Stimulated activated CD8-positive, alpha-beta memory T cell treated with anti-CD3 and anti-CD28 coated beads, Interleukin-12 subunit alpha, Interleukin-12 subunit beta, amount 100 ng/mL, for 24 hours (primary cell): ENCODE measurements around the gene CD37.
A peak's percentile ranks its signal among the peaks of the same experiment; 100 is the strongest.
"Not testable (repeated sequence)": the region's sequence is repeated elsewhere in the genome, so short reads cannot be mapped to it uniquely, and the experiment has no call there.

Experiments
- DNase-seq: peaks from one replicate; pipeline ENCODE4 v3.0.0-alpha.2; 2020; ENCODE audit errors: extremely low read depth

CD37 gene

DNA sequence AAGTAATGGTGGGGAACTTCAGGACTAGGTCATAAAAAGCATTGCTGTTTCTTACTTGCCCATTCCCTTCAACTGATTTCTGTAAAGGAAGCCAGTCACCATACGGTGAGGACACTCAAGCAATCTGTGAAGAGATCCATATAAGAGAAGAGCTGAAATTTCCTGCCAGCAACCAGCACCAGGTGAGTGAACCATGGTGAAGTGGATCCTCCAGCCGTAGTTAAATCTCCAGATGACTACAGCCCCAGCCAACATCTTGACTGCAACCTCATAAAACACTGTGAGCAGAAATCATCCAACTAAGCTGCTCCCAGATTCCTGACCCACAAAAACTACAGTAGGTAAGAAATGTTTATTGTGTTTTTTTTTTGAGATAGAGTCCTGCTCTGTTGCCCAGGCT is 6.5 kb upstream of the CD37 start:
- no peak for DNase-seq

DNA sequence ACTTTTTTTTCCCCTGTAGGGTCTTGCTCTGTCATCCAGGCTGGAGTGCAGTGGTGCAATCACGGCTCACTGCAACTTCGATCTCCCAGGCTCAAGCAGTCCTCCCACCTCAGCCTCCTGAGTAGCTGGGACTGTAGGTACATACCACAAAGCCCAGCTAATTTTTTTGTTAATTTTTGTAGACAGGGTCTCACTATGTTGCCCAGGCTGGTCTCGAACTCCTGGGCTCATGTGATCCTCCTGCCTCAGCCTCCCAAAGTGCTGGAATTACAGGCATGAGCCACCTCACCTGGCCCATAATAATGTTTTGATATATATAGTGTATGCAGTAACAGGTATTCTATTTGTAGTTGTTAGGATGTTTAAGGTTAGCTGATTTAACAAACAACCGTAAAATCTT is 4.0 kb upstream of the CD37 start:
- DNase-seq = not testable (repeated sequence)

DNA sequence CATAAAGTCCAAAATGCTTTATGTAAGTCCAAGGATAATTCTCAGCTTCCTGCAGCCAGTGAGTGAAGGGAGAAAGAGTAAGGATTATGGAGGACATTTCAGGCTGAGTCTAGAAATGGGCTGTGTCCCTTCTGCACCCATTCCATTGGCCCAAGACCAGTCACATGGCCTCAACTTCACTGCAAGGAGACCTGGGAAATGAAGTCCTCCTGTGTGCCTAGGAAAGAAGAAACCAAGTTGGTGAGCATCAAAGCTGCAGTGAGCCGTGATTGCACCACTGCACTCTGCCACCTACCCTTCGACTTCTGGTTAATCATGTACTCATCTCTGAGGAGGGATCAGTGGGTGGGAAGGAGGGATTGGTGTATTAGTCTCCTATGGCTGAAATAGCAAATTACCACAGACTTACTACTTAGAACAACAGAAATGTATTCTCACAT is 3.6 kb upstream of the CD37 start:
- no peak for DNase-seq

DNA sequence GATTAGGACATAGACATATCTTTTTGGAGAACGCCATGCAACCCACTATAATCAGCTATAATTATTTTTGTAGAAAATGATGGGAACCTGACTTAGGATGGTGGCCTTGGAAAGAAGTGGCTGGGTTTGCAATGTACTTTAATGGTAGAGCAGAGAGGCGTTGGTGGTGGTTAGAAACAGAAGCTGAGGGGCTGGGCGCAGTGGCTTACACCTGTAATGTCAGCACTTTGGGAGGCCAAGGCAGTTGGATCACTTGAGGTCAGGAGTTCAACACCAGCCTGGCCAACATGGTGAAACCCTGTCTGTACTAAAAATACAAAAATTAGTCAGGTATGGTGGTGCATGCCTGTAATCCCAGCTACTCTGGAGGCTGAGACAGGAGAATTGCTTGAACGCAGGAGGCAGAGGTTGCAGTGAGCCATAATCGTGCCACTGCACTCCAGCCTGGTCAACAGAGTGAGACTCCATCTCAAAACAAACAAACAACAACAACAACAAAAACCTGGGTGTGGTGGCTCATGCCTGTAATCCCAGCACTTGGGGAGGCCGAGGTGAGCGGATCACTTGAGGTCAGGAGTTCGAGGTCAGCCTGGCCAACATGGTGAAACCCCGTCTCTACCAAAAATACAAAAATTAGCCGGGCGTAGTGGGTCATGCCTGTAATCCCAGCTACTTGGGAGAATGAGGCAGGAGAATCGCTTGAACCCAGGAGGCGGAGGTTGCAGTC is 2.4 kb upstream of the CD37 start:
- DNase-seq = not testable (repeated sequence)

DNA sequence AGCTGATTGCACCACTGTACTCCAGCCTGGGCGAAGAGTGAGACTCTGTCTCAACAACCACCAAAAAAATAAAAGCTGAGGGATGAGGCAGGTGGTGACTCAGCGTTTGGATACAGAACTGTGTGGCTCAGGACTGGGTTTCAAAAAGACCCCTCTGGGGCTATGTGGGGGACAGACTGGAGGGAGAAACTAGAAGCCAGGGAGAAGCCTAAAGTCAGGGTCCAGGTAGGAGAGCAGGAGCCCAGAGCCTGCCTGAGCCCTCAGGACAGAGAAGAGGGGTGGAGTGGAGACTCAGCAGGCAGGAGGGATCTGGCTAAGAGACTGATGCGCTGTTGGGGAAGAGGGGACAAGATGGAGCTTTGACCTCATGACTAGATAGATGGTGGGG is 1.8 kb upstream of the CD37 start:
- no peak for DNase-seq

DNA sequence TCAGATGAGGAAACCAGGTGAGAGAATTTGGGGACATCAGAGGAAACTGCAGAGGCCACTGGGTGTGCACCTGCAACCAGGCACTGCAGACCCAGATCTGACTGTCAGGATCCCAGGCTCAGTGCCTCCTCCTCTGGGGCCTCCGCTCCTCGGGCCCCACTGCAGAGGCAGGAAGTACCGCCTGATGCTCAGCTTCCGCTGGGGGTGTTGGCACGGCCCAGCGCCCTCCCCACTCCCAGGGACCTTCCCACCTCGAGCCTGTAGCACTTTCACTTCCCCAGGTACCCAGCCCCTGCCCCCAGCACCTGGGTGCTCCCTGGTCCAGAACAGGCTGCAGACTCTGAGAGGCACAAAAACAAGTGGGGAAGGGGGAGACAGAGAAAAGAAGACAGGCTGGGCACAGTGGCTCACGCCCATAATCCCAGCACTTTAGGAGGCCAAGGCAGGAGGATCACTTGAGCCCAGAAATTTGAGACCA is 1.4 kb upstream of the CD37 start:
- DNase-seq = peak; percentile 37

DNA sequence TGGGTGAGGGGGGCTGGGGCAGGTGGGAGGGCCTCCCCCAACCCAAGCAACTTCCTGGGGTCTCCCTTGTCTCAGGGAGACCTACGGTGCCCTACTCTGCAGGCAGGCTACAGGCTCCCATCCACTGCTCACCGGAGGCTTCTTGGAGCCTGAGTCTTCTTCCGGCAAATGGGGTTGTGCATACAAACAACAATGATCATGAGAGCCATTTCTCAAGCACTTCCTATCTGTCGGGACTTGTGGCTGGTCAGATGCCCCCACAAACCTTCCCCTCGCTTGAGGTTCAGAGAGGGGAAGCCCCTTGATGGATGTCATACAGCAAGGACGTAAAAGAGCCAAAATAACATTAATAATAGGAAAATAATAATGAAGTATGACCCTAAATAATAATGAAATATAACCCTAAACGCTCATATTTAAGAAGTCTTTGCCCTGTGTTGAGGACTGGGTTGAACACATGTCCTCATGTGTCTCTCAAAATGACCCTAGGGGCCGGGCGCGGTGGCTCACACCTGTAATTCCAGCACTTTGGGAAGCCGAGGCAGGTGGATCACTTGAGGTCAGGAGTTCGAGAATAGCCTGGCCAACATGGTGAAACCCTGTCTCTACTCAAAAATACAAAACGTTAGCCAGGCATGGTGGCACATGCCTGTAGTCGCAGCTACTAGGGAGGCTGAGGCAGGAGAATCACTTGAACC is 727 bp downstream of the CD37 start:
- DNase-seq = no peak

DNA sequence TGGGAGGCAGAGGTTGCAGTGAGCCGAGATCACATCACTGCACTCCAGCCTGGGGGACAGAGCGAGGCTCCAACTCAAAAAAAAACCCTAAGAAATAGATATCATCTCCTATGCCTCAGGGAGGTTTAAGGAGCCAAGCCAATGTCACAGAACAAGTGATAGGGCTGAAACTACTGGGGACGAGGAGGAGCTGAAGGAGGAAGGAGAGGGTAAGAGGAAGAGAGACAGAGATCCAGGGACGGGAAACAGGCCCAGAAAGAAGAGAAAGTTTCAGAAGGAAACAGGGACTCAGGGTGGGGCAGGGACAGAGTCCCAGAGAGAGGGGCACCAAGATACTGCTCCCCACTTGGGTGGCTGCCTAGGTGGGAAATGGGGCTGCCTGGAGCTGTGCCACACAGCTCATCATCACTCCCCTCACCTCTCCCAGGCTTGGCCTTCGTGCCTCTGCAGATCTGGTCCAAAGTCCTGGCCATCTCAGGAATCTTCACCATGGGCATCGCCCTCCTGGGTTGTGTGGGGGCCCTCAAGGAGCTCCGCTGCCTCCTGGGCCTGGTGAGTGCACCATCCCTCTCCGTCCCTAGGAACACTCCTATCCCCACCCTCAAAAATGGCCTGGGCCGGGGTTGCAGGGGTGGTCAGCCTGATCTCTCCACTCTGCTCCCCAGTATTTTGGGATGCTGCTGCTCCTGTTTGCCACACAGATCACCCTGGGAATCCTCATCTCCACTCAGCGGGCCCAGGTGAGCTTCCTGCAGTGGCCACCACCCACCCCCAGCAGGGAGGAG is 1.5 kb downstream of the CD37 start:
- no peak for DNase-seq

DNA sequence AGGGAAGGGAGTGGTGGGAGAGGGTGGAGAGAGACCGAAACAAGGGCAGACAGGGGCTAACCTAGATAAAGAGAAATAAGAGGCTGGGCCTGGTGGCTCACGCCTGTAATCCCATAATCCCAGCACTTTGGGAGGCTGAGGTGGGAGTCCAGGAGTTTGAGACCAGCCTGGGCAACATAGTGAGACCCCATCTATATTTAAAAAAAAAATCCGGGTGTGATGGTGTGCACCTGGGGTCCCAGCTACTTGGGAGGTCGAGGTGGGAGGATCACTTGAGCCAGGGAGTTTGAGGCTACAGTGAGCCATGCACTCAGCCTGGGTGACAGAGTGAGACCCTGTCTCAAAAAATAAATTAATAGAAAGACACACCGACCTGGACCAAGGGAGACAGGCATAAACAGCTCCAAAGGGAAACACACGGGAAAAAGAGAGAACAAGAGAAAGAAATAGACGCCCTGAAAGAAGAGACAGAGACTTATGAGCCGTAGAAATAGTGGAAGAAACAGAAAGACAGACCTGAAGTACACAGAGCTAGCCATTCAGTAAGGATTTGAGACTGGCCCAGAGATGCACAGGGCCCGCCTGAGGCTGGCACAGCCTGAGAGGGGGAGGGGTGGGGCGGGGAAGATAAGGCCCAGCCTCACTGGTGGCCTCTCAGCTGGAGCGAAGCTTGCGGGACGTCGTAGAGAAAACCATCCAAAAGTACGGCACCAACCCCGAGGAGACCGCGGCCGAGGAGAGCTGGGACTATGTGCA is 2.2 kb downstream of the CD37 start:
- no peak for DNase-seq

DNA sequence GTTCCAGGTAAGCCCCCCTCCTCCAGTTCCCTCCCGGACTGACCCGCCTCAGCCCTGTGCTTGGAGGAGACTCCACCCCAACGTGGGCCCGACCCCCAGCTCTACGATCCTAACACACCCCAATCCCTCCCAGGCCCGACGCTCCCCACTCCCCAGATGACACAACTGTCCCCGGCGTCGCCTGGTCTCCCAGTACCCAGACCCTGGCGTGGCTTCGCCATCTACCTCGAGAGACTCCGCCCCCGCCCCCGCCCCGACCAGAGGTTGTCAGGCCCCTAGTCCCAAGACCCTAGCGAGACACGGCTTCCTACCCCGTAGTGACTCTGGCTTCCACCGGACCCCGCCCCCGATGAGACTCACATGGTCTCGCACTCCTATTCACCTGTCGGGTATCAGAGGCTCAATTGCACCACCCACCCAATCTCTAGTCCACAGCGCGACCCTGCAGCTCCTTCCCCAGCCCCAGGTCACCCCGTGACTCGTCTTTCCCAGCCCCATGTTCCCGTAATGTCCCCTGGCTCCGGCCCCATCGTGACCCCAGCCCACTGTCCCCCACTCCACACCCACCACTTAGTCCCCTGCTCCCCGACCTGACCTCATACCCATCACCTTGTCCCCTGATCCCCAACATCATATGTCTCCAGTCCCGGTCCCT is 2.9 kb downstream of the CD37 start:
- no peak for DNase-seq

DNA sequence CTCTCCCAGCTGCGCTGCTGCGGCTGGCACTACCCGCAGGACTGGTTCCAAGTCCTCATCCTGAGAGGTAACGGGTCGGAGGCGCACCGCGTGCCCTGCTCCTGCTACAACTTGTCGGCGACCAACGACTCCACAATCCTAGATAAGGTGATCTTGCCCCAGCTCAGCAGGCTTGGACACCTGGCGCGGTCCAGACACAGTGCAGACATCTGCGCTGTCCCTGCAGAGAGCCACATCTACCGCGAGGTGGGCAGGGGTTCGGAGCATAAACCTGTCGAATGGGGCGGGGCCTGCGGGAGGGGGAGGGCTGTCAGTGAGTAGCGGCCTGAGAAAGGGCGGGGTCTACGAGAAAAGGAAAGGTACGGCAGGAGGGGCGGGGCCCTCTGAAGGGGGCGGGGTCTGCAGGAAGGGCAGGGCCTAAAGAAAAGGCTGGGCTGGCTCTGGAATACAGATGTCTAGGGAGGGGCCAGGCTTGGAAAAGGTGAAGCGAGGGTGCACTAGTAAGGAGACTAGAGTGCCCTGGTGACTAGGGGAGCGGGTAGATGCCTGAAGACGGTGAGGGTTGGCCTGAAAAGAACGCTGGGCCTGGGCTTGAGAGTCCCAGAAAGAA is 3.6 kb downstream of the CD37 start:
- DNase-seq = no peak

DNA sequence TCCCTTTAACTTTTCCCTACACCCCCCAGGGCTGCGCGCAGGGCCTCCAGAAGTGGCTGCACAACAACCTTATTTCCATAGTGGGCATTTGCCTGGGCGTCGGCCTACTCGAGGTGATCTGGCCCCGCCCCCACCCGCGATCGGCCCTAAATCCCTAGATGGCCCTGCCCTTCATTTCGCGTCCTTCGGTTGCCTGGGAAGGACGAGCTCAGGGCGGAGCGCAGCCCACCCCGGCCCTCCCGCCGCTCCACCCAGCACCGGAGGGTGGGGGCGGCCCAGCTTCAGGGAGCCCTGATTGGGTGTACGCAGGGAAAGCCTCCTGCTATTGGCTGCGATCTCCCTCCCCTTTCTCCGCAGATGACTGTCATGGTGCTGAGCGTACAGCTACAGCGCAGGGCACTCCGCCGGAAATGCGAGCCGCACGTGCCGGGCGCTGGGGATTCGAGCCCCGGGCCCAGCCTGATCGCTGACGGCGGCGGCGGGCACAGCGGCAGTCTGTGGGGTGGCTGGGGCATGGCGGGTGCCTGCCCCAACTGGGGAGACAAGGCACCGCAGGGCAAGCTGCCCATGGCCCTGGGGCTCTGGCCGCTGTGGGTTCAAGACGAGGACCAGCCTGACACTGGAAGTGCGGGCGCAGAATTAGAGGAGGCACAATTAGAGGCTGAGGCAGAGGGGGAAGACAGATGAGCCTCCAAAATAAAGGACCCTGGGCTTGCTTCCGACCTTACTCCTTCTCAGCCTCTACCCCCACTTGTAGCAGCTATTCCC is 4.3 kb downstream of the CD37 start:
- no peak for DNase-seq

DNA sequence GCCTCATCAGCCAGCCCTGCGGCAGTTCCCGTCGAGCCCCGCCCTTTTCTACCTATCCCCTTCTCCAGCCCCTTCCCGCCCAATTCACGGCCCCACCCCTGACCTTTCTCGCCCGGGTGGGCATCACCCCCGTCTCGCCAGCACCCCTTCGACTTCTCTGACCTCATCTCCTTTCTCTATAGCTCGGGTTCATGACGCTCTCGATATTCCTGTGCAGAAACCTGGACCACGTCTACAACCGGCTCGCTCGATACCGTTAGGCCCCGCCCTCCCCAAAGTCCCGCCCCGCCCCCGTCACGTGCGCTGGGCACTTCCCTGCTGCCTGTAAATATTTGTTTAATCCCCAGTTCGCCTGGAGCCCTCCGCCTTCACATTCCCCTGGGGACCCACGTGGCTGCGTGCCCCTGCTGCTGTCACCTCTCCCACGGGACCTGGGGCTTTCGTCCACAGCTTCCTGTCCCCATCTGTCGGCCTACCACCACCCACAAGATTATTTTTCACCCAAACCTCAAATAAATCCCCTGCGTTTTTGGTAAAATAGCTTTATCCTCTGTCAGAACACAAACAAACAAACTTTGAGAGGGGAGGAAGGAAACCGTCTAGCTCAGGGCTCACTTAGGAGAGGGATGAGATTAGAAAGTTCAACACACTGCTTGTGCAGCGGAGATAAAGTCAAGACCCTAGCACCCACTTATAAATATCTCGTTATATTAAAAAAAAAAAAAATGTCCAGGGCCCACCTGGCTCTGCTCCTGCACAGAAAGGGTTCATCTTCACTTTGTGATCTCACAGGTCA is 5.1 kb downstream of the CD37 start:
- DNase-seq = no peak

DNA sequence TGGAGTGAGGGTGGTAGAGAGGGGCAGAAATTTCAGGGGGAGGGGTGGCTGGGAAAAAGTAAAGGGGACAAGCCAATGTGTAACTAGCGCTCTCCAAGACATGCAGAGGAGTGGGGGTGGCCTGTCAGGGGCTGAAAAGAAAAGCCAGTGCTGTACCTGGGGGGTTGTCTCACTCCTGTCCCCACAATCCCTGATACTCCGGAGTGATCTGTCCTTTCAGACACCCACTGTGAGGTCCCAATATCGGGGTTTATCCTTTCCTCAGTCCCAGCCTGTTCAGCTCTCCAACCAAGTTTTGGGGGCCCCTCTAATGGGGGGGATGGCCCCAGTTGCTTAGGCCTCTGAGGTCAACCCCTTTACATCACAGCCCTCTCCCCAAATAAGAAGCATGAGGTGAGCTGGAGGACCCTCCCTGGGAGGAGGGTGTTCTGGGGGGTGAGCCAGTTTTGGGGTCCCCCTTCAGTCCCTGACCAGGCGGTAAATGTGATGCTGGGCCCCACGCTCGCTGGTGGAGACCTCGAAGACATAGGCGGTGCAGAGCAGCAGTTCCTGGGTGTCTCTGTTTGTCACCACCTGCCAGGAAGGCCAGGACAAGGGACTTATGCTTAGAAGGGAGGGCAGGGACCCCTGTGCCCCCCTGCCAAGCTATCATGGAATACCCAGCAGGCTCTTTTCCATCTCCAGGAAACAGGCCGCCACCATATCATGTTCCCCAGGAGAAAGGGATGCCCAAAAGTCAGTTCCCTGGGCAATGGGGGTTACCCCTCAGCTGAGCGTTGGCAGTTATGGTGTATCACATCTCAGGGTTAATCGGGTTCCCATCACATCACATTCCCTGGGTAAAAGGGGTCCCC is 5.9 kb downstream of the CD37 start:
- no peak for DNase-seq

DNA sequence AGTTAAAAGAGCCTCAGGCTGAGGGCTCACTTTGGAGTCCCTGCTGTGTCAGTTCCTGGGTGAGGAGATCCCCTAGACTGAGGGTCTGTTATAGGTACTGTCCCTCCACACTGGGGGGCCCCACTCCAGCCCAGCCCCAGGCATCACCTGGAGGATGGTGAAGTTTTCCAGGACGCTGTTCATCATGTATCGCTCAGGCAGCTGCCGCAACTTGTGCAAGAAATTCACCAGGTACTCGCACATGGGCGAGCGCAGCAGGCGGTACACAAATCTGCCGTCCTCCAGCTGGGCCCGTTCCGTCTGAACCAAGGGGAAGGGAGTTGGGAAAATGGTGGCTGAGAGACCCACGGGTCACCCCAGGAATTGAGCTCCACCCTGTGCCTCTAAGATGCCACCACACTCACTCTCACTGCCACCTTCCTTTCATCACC is 7.1 kb downstream of the CD37 start:
- DNase-seq = no peak

DNA sequence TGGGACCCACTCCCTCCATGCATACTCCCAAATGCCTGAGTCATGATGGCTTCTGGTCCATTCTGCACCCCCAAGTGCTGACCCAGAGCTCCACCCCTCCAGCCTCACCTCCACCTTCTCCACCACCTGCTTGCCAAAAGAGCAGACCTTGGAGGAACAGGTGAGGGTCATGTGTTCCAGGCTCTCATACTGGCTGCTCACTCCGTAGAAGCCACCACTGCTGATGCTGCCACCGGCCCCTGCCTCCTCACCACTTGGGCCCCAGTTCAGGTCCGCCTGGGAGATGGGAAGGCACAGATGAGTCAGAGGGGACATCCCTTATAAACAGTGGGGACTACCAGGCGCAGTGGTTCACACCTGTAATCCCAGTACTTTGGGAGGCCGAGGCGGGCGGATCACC is 7.9 kb downstream of the CD37 start:
- no peak for DNase-seq

DNA sequence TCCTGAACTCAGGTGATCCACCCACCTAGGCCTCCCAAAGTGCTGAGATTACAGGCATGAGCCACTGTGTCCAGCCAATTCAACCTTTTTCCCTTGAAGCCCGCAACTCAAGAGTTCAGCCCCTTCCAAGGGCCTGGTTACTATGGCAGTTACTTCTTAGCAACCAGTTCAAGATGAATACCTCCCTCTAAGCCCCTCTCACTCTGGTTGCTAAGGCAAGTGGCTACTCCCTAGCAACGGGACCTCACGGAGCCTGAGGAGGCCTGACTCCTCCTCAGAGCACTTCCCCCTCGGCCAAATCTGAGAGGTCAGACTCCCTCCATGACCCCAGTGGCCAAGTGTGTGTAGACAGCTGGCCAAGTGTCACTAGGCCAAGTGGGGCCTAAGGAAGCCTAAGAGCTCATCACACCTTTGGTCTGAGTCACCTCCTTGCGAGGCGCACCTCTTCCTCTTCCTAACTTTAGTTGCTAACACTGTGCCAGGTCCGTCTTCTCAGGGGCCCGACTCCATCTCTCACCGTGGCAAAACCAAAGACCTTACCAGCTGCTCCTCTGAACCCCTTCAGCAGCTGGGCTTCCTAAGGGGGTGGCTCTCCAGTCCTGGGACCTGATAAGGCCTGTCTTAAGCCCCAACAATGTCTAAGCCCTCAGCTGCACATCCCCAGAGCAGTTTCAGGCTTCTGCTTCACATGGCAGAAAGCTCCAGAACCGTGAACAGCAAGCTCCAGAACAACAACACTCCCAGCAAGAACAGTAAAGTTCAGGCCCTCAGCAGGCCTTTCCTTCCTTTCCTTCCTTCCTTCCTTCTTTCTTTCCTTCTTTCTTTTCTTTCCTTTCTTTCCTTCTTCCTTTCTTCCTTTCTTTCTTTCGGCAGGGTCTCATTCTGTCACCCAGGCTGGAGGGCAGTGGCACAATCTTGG is 9.6 kb downstream of the CD37 start:
- DNase-seq = no peak
